OCI-LY7 (cell line): ENCODE measurements around the gene SYCP2L. TPM values are rescaled to one million over a fixed set of nuclear protein-coding genes. Genes with fewer than 3 reads are reported as not detected.

Experiments
- BruUV-seq: library from RNA; stranded (reverse); fragments of 400-500 nt; replicated peaks from 2 replicates; lab custom pipeline; 2021; lab: Mats Ljungman, UMichigan
- CTCF ChIA-PET: fragments of 300-600 bp; sonication (Branson Sonifier 250); formaldehyde crosslinking; loops from one replicate; lab custom pipeline; 2022; ENCODE audit warnings: antibody characterized with exemption; ENCODE audit not compliant: unreplicated experiment; lab: Charles Lee
- POLR2A ChIA-PET: fragments of 300-600 bp; sonication (Branson Sonifier 250); formaldehyde crosslinking; loops from one replicate; lab custom pipeline; 2022; ENCODE audit warnings: antibody characterized with exemption; lab: Charles Lee
- DNase-seq: peaks from one replicate; pipeline ENCODE4 v3.0.0-alpha.2; 2015; ENCODE audit warnings: low spot score
- H2AFZ ChIP-seq: fragments of 200-600 bp; sonication (generic), shearing (Covaris generic); 2 replicates; pipeline ENCODE4 v1.6.1; 2014; ENCODE audit warnings: mild to moderate bottlenecking, antibody characterized with exemption, low read length, moderate library complexity
- H3K27ac ChIP-seq: fragments of 200-600 bp; sonication (generic); 2 replicates; pipeline ENCODE4 v1.5.1; 2014; ENCODE audit warnings: mixed run types, low read depth, mild to moderate bottlenecking, moderate library complexity, low read length, inconsistent platforms; ENCODE audit not compliant: poor library complexity, severe bottlenecking
- H3K36me3 ChIP-seq: fragments of 200-600 bp; sonication (generic); 2 replicates; pipeline ENCODE4 v1.6.1; 2014; ENCODE audit warnings: mild to moderate bottlenecking, antibody characterized with exemption, low read length, moderate library complexity, mixed read lengths; ENCODE audit not compliant: insufficient read depth
- H3K4me1 ChIP-seq: fragments of 200-600 bp; sonication (generic); 2 replicates; pipeline ENCODE4 v1.5.1; 2014; ENCODE audit warnings: mild to moderate bottlenecking, low read length; ENCODE audit not compliant: insufficient read depth, poor library complexity, severe bottlenecking
- H3K4me2 ChIP-seq: fragments of 200-600 bp; sonication (generic); 2 replicates; pipeline ENCODE4 v1.6.1; 2014; ENCODE audit warnings: mild to moderate bottlenecking, low read length
- H3K4me3 ChIP-seq: fragments of 200-600 bp; sonication (generic); 2 replicates; pipeline ENCODE4 v1.5.1; 2014; ENCODE audit warnings: mild to moderate bottlenecking, low read depth, low read length; ENCODE audit not compliant: poor library complexity, severe bottlenecking
- H3K79me2 ChIP-seq: fragments of 200-600 bp; sonication (generic); 2 replicates; pipeline ENCODE4 v1.6.1; 2016; ENCODE audit warnings: low read depth, mild to moderate bottlenecking, low read length, moderate library complexity, mixed read lengths; ENCODE audit not compliant: insufficient read depth
- H3K9me2 ChIP-seq: fragments of 200-600 bp; sonication (generic); 2 replicates; pipeline ENCODE4 v1.6.1; 2016; ENCODE audit warnings: mild to moderate bottlenecking, low read length, mixed read lengths; ENCODE audit not compliant: insufficient read depth
- H3K9me3 ChIP-seq: fragments of 200-600 bp; sonication (generic); 2 replicates; pipeline ENCODE4 v1.6.1; 2014; ENCODE audit warnings: mild to moderate bottlenecking, mixed run types, low read length, mixed read lengths
- H4K20me1 ChIP-seq: fragments of 200-600 bp; sonication (generic); 2 replicates; pipeline ENCODE4 v1.6.1; 2014; ENCODE audit warnings: mild to moderate bottlenecking, antibody characterized with exemption, low read length, moderate library complexity, mixed read lengths; ENCODE audit not compliant: insufficient read depth
- EZH2phosphoT487 ChIP-seq: fragments of 200-600 bp; sonication (generic); IDR thresholded peaks from 2 replicates; pipeline ENCODE4 v1.6.1; 2018; ENCODE audit warnings: low read depth, borderline replicate concordance, mild to moderate bottlenecking, mixed run types, antibody characterized with exemption, low read length, moderate library complexity, mixed read lengths
- intact Hi-C: fragments of 100-400 bp; cut with micrococcal nuclease; formaldehyde crosslinking; loops from one replicate; pipeline ENCODE4 v1.10.0; 2022; ENCODE audit not compliant: unreplicated experiment
- total RNA-seq, 2 experiments: library from RNA; depleted of rRNA in 1 of 2; stranded (reverse); fragments of >200 nt in 1 of 2; shearing (Covaris generic) in 1 of 2; gene quantifications; 2 replicates each; pipeline ENCODE4 v1.2.3, GENCODE V29; 2014 to 2022
- TF ChIP-seq, protein P1 (sequence below): fragments of 200-600 bp; sonication (generic); conservative IDR thresholded peaks from 2 replicates; pipeline ENCODE4 v1.5.1; 2014; ENCODE audit warnings: mild to moderate bottlenecking, antibody characterized with exemption, low read length, moderate library complexity, mixed read lengths

SYCP2L gene
- total RNA-seq, 2 experiments from 2014 or later: 1.3 to 1.4 TPM

DNA sequence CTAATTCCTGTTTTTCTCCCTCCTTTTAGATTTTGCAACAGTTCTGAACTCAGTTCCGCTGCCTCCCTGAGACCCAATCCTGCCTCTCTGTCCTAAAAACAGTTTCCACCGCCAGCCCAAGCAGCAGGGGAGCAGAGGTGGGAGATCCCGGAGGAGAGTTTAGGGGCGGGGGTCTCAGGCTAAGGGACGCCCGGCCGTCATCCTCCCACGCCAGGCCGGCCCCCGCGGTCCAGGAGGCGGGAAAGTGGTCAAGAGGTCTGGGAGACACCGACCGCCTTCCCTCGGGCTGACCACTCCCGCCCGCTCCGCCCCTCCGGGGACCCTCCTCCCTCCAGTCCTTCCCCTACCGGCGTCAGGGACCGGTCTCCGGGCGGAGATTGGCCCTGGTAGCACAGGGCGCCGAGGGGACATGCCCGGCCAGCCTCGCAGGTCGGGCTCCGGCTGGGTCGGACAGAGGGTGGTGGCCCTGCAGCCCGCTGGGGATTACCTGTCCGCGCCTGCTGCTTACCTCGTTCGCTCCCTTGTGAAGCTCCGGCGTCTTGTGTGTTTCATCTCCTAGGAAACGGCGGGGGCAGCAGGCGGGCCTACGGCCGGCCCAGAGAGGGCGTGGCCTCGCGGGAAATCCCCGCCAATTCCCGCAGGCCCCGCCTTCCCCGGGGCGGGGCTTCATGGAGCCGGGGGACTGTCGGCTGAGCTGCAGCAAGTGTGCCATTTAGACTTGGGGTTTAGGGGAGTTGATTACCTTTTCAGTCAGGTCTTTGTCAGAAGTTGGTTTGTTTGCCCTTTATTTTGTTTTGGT is 48.7 kb upstream of the SYCP2L start, which contains the start of gene MAK:
Gene MAK, minus strand, starts transcription at position 545 of the 799 bp plus-strand sequence. CDS start 7,891 bp downstream, outside the sequence.
- CTCF ChIA-PET: no interaction called here
- Histone ChIP-seq H3K9me3 (no peaks in the 10 kb centered on the region), H3K36me3 (no peaks in the 10 kb centered on the region), H3K4me2 (peak within 1 kb of the TSS; percentile 92), H3K27ac (peak within 1 kb of the TSS; percentile 74), H3K4me3 (peak within 1 kb of the TSS; percentile 72), H3K4me1 (peaks cover 22% of the 10 kb centered on the region), H3K79me2 (no peaks in the 10 kb centered on the region), H4K20me1 (no peaks in the 10 kb centered on the region), H3K9me2 (no peaks in the 10 kb centered on the region), H2AFZ (peak within 1 kb of the TSS; percentile 97)
- DNase-seq: peak; percentile 91
- BruUV-seq: no TSS peak
- POLR2A ChIA-PET: interaction anchor here (0.8 to 1.8 kb wide), 3 partner anchors 35 to 51 kb away, joined by 3 to 8 read pairs (median 3); no protein-coding TSS in a partner anchor
- TF ChIP-seq, protein P1, sequence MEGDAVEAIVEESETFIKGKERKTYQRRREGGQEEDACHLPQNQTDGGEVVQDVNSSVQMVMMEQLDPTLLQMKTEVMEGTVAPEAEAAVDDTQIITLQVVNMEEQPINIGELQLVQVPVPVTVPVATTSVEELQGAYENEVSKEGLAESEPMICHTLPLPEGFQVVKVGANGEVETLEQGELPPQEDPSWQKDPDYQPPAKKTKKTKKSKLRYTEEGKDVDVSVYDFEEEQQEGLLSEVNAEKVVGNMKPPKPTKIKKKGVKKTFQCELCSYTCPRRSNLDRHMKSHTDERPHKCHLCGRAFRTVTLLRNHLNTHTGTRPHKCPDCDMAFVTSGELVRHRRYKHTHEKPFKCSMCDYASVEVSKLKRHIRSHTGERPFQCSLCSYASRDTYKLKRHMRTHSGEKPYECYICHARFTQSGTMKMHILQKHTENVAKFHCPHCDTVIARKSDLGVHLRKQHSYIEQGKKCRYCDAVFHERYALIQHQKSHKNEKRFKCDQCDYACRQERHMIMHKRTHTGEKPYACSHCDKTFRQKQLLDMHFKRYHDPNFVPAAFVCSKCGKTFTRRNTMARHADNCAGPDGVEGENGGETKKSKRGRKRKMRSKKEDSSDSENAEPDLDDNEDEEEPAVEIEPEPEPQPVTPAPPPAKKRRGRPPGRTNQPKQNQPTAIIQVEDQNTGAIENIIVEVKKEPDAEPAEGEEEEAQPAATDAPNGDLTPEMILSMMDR: no peak
- TF ChIP-seq EZH2phosphoT487: no peak
- intact Hi-C loops: loop anchor here (2.0 to 5.0 kb wide), 3 partner anchors 49 to 143 kb away; partner anchors contain the start of genes C6orf52, PAK1IP1 and SYCP2L

DNA sequence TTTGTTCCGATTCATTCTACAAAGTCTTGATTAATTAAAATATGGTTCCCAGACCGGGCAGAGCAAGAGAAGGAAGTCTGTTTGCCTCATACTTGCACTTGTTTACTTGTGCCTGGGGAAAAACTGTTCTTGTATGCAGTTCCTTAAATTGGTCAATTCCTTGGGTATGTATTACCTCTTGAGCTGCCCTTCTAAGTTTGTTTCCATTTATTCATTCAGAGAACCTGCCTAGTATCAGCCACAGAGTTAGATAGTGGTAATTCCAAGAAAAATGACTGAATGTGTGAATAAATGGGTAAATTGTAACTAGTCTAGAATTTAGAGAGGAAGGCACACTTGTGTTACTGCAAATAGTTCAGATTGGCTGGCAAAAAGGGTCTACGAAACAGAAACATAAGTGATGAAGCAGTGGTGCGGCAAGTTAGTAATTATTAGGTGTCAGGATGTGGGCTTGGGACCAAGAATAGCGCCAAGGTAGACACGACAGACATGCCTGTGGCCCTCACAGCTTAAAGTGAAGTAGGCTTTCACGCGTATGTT is 48.0 kb upstream of the SYCP2L start:
- Histone ChIP-seq H4K20me1 (no peaks in the 10 kb centered on the region), H3K9me3 (no peaks in the 10 kb centered on the region), H2AFZ (peak overlapping the region; percentile 97), H3K36me3 (no peaks in the 10 kb centered on the region), H3K4me3 (peak overlapping the region; percentile 72), H3K79me2 (no peaks in the 10 kb centered on the region), H3K4me2 (peak overlapping the region; percentile 92), H3K27ac (peak overlapping the region; percentile 74), H3K4me1 (peaks cover 22% of the 10 kb centered on the region), H3K9me2 (no peaks in the 10 kb centered on the region)
- TSS peak; percentile 82 for BruUV-seq
- peak; percentile 74 for DNase-seq
- no peak for TF ChIP-seq EZH2phosphoT487
- TF ChIP-seq, protein P1: no peak
- ChIA-PET CTCF (no interaction called here), POLR2A (interaction anchor here (0.8 to 1.8 kb wide), 4 partner anchors 34 to 54 kb away, joined by 3 to 8 read pairs (median 4); no protein-coding TSS in a partner anchor)
- intact Hi-C loops: loop anchor here (2.0 to 5.0 kb wide), 3 partner anchors 48 to 144 kb away; partner anchors contain the start of genes C6orf52, PAK1IP1 and SYCP2L
